Astrocyte of the cerebellum (primary cell): ENCODE data around the gene NKD2.

Experiments
- DNase-seq: peaks from one replicate; pipeline ENCODE4 v3.0.0-alpha.2; 2011; ENCODE audit warnings: low read depth
- H3K4me3 ChIP-seq: 2 replicates; pipeline ENCODE4 v1.5.1; 2011; ENCODE audit warnings: mild to moderate bottlenecking, low read depth, low read length, moderate library complexity
- in situ Hi-C: cut with HindIII; loops from 2 replicates; pipeline ENCODE4 v1.10.0; 2017; ENCODE audit warnings: low sequenced_read_pairs
- TF ChIP-seq, protein P1 (sequence below): IDR thresholded peaks from 2 replicates; pipeline ENCODE4 v1.5.1; 2012; ENCODE audit warnings: low read length, low read depth, moderate library complexity, mild to moderate bottlenecking; ENCODE audit errors: missing control alignments

NKD2 gene

DNA sequence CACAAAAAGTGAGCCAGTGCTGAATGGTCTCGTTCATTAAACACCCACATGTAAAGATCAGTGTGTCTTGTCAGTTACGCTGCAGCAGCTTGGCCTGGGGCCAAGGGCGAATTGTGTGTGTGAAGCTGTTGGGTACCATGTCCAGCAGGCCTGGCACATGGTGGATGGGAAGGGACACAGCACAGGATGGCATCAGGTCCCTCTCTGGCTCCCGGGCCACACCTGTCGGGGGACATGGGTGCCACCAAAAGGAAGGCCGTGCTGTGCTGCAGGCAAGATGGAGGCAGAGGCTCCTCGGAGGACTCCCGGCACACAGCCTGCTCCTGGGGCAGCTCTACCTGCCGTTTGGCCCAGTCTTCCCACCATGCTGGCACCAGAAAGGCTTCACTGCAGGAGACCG, 32.0 kb downstream of the NKD2 start:
- TF ChIP-seq, protein P1, sequence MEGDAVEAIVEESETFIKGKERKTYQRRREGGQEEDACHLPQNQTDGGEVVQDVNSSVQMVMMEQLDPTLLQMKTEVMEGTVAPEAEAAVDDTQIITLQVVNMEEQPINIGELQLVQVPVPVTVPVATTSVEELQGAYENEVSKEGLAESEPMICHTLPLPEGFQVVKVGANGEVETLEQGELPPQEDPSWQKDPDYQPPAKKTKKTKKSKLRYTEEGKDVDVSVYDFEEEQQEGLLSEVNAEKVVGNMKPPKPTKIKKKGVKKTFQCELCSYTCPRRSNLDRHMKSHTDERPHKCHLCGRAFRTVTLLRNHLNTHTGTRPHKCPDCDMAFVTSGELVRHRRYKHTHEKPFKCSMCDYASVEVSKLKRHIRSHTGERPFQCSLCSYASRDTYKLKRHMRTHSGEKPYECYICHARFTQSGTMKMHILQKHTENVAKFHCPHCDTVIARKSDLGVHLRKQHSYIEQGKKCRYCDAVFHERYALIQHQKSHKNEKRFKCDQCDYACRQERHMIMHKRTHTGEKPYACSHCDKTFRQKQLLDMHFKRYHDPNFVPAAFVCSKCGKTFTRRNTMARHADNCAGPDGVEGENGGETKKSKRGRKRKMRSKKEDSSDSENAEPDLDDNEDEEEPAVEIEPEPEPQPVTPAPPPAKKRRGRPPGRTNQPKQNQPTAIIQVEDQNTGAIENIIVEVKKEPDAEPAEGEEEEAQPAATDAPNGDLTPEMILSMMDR, result no peak
- in situ Hi-C loops, result loop anchor here (10.0 kb wide), 1 partner anchor 56 kb away; no protein-coding TSS in a partner anchor
- no peak for DNase-seq
- no peak overlapping the region for H3K4me3 ChIP-seq

DNA sequence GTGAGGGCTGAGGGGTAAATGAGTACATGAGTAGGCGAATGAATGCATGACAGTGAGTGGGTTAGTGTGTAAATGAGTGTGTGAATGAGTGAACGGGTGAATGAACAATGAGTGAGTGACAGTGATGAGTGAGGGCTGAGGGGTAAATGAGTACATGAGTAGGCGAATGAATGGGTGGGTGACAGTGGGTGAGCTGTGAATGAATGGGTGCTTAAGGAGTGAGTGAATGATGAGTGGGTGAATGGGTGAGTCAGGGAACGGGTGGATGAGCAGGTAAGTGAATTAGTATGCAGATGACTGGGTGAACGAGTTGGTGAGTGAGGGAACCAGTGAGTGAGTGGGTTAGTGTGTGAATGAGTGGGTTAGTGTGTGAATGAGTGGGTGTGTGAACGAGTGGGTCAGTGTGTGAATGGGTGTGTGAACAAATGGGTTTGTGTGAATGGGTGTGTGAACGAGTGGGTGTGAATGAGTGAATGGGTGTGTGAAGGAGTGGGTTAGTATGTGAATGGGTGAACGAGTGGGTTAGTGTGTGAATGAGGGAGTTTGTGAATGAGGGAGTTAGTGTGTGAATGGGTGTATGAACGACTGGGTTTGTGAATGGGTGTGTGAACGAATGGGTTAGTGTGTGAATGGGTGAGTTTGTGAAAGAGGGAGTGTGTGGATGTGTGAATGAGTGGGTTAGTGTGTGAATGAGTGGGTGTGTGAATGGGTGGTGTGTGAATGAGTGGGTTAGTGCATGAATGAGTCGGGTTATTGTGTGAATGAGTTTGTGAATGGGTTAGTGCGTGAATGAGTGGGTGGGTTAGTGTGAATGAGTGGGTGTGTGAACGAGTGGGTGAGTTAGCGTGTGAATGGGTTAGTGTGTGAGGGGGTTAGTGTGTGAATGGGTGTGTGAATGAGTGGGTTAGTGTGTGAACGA, 32.9 kb downstream of the NKD2 start:
- TF ChIP-seq, protein P1, result no peak
- in situ Hi-C loops, result loop anchor here (10.0 kb wide), 1 partner anchor 57 kb away; no protein-coding TSS in a partner anchor
- DNase-seq, result no peak
- H3K4me3 ChIP-seq, result no peak overlapping the region

GRCh38 chr5:1042626-1043025, 34.0 kb downstream of the NKD2 start:
- H3K4me3 ChIP-seq, result no peak overlapping the region
- in situ Hi-C loops, result loop anchor here (10.0 kb wide), 1 partner anchor 58 kb away; no protein-coding TSS in a partner anchor
- DNase-seq, result no peak
- TF ChIP-seq, protein P1, result no peak

- no peak overlapping the region for H3K4me3 ChIP-seq
- DNase-seq, result no peak
- TF ChIP-seq, protein P1, result no peak
- in situ Hi-C loops, result loop anchor here (10.0 kb wide), 1 partner anchor 59 kb away; no protein-coding TSS in a partner anchor
Observed at GRCh38 chr5:1043327-1043726, 34.7 kb downstream of the NKD2 start.

DNA sequence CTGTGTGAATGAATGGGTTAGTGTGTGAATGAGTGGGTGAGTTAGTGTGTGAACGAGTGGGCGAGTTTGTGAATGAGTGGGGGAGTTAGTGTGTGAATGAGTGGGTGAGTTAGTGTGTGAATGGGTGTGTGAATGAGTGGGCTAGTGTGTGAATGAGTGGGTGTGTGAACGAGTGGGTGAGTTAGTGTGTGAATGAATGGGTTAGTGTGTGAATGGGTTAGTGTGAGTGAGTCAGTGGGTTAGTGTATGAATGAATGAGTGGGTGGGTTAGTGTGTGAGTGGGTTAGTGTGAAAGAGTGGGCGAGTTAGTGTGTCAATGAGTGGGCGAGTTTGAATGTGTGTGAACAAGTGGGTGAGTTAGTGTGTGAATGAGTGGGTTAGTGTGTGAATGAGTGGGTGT, 35.5 kb downstream of the NKD2 start:
- TF ChIP-seq, protein P1, result no peak
- H3K4me3 ChIP-seq, result no peak overlapping the region
- DNase-seq, result no peak
- in situ Hi-C loops, result loop anchor here (10.0 kb wide), 1 partner anchor 59 kb away; no protein-coding TSS in a partner anchor

GRCh38 chr5:1045960-1046560, 37.5 kb downstream of the NKD2 start:
- H3K4me3 ChIP-seq, result no peak overlapping the region
- in situ Hi-C loops, result loop anchor here (10.0 kb wide), 1 partner anchor 61 kb away; no protein-coding TSS in a partner anchor
- DNase-seq, result no peak
- TF ChIP-seq, protein P1, result no peak
